ENCODE data around the gene GP9. TPM values are rescaled to one million over a fixed set of nuclear protein-coding genes. Genes with fewer than 3 reads are reported as not detected.

GP9 gene
- total RNA-seq = not detected in 2 replicates

GRCh38 chr3:129060276-129061022 lies at the start of gene GP9:
GP9 (plus strand) TSS chr3:129060779; CDS start chr3:129061740, 961 bp downstream.

Other genes starting within 250 kb of the GP9 start
- 33.6 and 40.4 TPM in 2 replicates for gene ACAD9, start 181.2 kb upstream of the GP9 start, total RNA-seq
- gene CFAP92, start 66.7 kb upstream of the GP9 start, total RNA-seq = not detected in 2 replicates
- under 0.01 TPM in 1 of 2 replicates, not detected in the other for gene EFCC1, start 59.5 kb upstream of the GP9 start, total RNA-seq
- 10.8 and 11.8 TPM in 2 replicates for gene RAB43, start 61.0 kb downstream of the GP9 start, total RNA-seq
- 32.5 and 37.4 TPM in 2 replicates for gene ISY1, start 100.3 kb downstream of the GP9 start, total RNA-seq
- 214 and 245 TPM in 2 replicates for gene CNBP, start 123.1 kb downstream of the GP9 start, total RNA-seq
- 542 and 549 TPM in 2 replicates for gene COPG1, start 188.8 kb downstream of the GP9 start, total RNA-seq
- gene HMCES, start 218.1 kb downstream of the GP9 start, total RNA-seq = 19.0 and 20.2 TPM in 2 replicates